Subcutaneous adipose tissue (tissue), 4 donors: ENCODE data around the gene TMEM176B. TPM values are rescaled to one million over a fixed set of nuclear protein-coding genes. Genes with fewer than 3 reads are reported as not detected.

Experiments used
- CTCF ChIP-seq: fragments of 450-650 bp; IDR thresholded peaks from one replicate; pipeline ENCODE4 v1.5.1; 2016; ENCODE audit warnings: low read depth, mild to moderate bottlenecking, control low read depth, antibody characterized with exemption, moderate library complexity
- total RNA-seq, 4 donors: library from RNA; depleted of rRNA; stranded (reverse); fragments of >200 nt; gene quantifications; one replicate each; pipeline ENCODE4 v1.1.0, GENCODE V29; 2016

The TMEM176B gene
- total RNA-seq, 4 donors from 2014 or later: 11.3 to 43.0 (median 26.0) TPM

GRCh38 chr7:150797661-150798060, 2.5 kb downstream of the TMEM176B start:
- TF ChIP-seq CTCF: no peak

- no peak for TF ChIP-seq CTCF
These were observed 6.5 kb downstream of the TMEM176B start for GRCh38 chr7:150793569-150794238.

GRCh38 chr7:150791746-150792452, 8.3 kb downstream of the TMEM176B start:
- TF ChIP-seq CTCF: no peak

- TF ChIP-seq CTCF: no peak
These were observed 8.9 kb downstream of the TMEM176B start for GRCh38 chr7:150791304-150791703.

- TF ChIP-seq CTCF: no peak
These were observed 9.6 kb downstream of the TMEM176B start for GRCh38 chr7:150790416-150791075.

GRCh38 chr7:150788474-150789269, 11.5 kb downstream of the TMEM176B start:
- TF ChIP-seq CTCF: no peak
